Prostate gland (tissue), 2 donors: Measurements from ENCODE around the gene ZNF518B.

Experiments used
- POLR2A ChIP-seq: fragments of 450-650 bp; IDR thresholded peaks from one replicate; pipeline ENCODE4 v1.6.1; 2016; ENCODE audit warnings: antibody characterized with exemption, mild to moderate bottlenecking
- POLR2AphosphoS5 ChIP-seq: sonication (generic); formaldehyde crosslinking; IDR thresholded peaks from one replicate; pipeline ENCODE4 v1.6.1; 2017; ENCODE audit warnings: antibody characterized with exemption
- TF ChIP-seq, protein P1 (sequence below), 4 experiments: fragments of 200-600 bp in 2 of 4; fragments of 450-650 bp in 2 of 4; sonication (generic) in 2 of 4; IDR thresholded peaks; 1 replicate in 3 of 4; 2 replicates in 1 of 4; pipeline ENCODE4 v1.5.1; 2016 to 2019; ENCODE audit warnings: antibody characterized with exemption in 4 of 4, mild to moderate bottlenecking in 2 of 4, moderate library complexity in 2 of 4

DNA sequence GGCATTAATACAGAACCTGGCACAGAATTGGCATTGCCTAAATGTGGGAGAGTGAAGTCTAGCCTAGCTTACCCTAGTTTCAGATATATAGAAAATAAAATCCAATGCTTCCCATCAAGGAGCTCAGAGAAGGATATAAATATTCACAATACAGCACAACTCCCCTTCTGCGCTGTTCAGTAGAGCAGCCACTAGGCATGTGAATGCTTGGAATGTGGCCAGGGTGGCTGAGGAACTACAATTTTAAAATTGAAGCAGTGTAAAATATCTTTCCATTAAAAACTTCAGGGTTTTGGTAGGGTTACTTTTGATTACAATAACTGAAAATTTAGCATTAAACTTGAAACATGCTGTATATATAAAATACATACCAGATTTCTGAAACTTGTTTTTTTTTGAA lies 19.5 kb downstream of the ZNF518B start:
- TF ChIP-seq, protein P1, sequence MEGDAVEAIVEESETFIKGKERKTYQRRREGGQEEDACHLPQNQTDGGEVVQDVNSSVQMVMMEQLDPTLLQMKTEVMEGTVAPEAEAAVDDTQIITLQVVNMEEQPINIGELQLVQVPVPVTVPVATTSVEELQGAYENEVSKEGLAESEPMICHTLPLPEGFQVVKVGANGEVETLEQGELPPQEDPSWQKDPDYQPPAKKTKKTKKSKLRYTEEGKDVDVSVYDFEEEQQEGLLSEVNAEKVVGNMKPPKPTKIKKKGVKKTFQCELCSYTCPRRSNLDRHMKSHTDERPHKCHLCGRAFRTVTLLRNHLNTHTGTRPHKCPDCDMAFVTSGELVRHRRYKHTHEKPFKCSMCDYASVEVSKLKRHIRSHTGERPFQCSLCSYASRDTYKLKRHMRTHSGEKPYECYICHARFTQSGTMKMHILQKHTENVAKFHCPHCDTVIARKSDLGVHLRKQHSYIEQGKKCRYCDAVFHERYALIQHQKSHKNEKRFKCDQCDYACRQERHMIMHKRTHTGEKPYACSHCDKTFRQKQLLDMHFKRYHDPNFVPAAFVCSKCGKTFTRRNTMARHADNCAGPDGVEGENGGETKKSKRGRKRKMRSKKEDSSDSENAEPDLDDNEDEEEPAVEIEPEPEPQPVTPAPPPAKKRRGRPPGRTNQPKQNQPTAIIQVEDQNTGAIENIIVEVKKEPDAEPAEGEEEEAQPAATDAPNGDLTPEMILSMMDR (IDR thresholded peaks at IDR 0.05): no peak
- TF ChIP-seq POLR2AphosphoS5 (no peak), POLR2A (no peak)
